B cell (primary cell): ENCODE results near the gene SLC22A31. TPM values are rescaled to one million over a fixed set of nuclear protein-coding genes. Genes with fewer than 3 reads are reported as not detected.

ENCODE experiments used
- ATAC-seq: fragments of 200-7000 bp; cut with Tn5 transposase; one replicate; pipeline ENCODE4 v1.10.0; 2021; ENCODE audit warnings: low read depth, mild to moderate bottlenecking, moderate number of reproducible peaks, moderate library complexity
- CTCF ChIA-PET: fragments of 350-600 bp; sonication (Branson Sonifier 250); formaldehyde crosslinking; loops from one replicate; lab custom pipeline; 2021; ENCODE audit warnings: antibody characterized with exemption, inconsistent platforms; lab: Charles Lee
- POLR2A ChIA-PET: fragments of 350-600 bp; sonication (Branson Sonifier 250); formaldehyde crosslinking; loops from one replicate; lab custom pipeline; 2021; ENCODE audit warnings: antibody characterized with exemption; lab: Charles Lee
- DNase-seq: peaks from one replicate; pipeline ENCODE4 v3.0.0; 2013
- H2AFZ ChIP-seq: 2 replicates; pipeline ENCODE4 v1.6.1; 2012; ENCODE audit warnings: mild to moderate bottlenecking, low read depth, low read length; ENCODE audit not compliant: insufficient read depth, poor library complexity, severe bottlenecking
- H3K27ac ChIP-seq, 2 donors: 1 replicate in 1 of 2; 2 replicates in 1 of 2; pipeline ENCODE4 v1.5.1; 2012 to 2013; ENCODE audit warnings: low read length in 2 of 2, mild to moderate bottlenecking in 2 of 2, moderate library complexity in 1 of 2
- H3K27me3 ChIP-seq, 4 experiments: fragments of 200-600 bp in 1 of 4; sonication (generic) in 1 of 4; replicated peaks in 1 of 4; 1 replicate in 2 of 4; 2 replicates in 2 of 4; pipeline versions ENCODE4 v1.6.1 to v1.7.0; 2013 to 2016; ENCODE audit warnings: low read length in 3 of 4, mild to moderate bottlenecking in 2 of 4, mixed read lengths in 1 of 4, moderate library complexity in 1 of 4; ENCODE audit not compliant: insufficient read depth in 4 of 4, control insufficient read depth in 3 of 4; ENCODE audit errors: control extremely low read depth in 1 of 4
- H3K36me3 ChIP-seq, 2 experiments: replicated peaks in 1 of 2; 1 replicate in 1 of 2; 2 replicates in 1 of 2; pipeline versions ENCODE4 v1.6.1 to v1.7.1; 2013; ENCODE audit warnings: low read length in 1 of 2; ENCODE audit not compliant: insufficient read depth in 2 of 2, control insufficient read depth in 1 of 2; ENCODE audit errors: control extremely low read depth in 1 of 2, extremely low read depth in 1 of 2
- H3K4me1 ChIP-seq, 2 donors: fragments of 200-600 bp in 1 of 2; sonication (generic) in 1 of 2; 1 replicate in 1 of 2; 2 replicates in 1 of 2; pipeline versions ENCODE4 v1.5.1 to v1.6.1; 2013 to 2017; ENCODE audit warnings: low read length in 2 of 2; ENCODE audit not compliant: control insufficient read depth in 2 of 2, insufficient read depth in 2 of 2
- H3K4me2 ChIP-seq: replicated peaks from 2 replicates; pipeline ENCODE3; 2012; ENCODE audit warnings: mild to moderate bottlenecking, low read depth, low read length; ENCODE audit not compliant: poor library complexity, severe bottlenecking
- H3K4me3 ChIP-seq, 5 experiments: fragments of 200-600 bp in 1 of 5; sonication (generic) in 1 of 5; 1 replicate in 3 of 5; 2 replicates in 2 of 5; pipeline versions ENCODE4 v1.5.1 to v1.7.0; 2011 to 2016; ENCODE audit warnings: low read length in 4 of 5, mild to moderate bottlenecking in 4 of 5, low read depth in 2 of 5, control low read depth in 1 of 5, moderate library complexity in 1 of 5; ENCODE audit not compliant: insufficient read depth in 1 of 5; ENCODE audit errors: control extremely low read depth in 1 of 5, extremely low read depth in 1 of 5
- H3K79me2 ChIP-seq: fragments of 200-600 bp; sonication (generic); one replicate; pipeline ENCODE4 v1.6.0; 2016; ENCODE audit warnings: low read length; ENCODE audit not compliant: control insufficient read depth, insufficient read depth
- H3K9ac ChIP-seq: fragments of 200-600 bp; sonication (generic); 2 replicates; pipeline ENCODE4 v1.6.1; 2017; ENCODE audit warnings: mild to moderate bottlenecking, low read length, moderate library complexity
- H3K9me3 ChIP-seq, 3 donors: one replicate each; pipeline versions ENCODE4 v1.6.1 to v1.7.1; 2013; ENCODE audit warnings: low read length in 2 of 3; ENCODE audit not compliant: control insufficient read depth in 2 of 3, insufficient read depth in 1 of 3; ENCODE audit errors: control extremely low read depth in 1 of 3
- H4K20me1 ChIP-seq: 2 replicates; pipeline ENCODE4 v1.6.0; 2012; ENCODE audit warnings: mild to moderate bottlenecking, low read length; ENCODE audit not compliant: insufficient read depth, control insufficient read depth, poor library complexity, severe bottlenecking
- H3K27ac Mint-ChIP-seq: one replicate; pipeline ENCODE4 v1.8.0; 2021; ENCODE audit warnings: mixed read lengths
- H3K27me3 Mint-ChIP-seq: one replicate; pipeline ENCODE4 v1.8.0; 2021; ENCODE audit warnings: mixed read lengths
- H3K4me1 Mint-ChIP-seq: one replicate; pipeline ENCODE4 v1.8.0; 2021; ENCODE audit warnings: mixed read lengths
- H3K4me3 Mint-ChIP-seq: one replicate; pipeline ENCODE4 v1.8.0; 2021; ENCODE audit warnings: mixed read lengths
- H3K9me3 Mint-ChIP-seq: one replicate; pipeline ENCODE4 v1.8.0; 2022; ENCODE audit warnings: mixed read lengths; ENCODE audit not compliant: insufficient read depth
- EZH2 ChIP-seq: IDR thresholded peaks from 2 replicates; pipeline ENCODE4 v1.6.1; 2012; ENCODE audit warnings: borderline replicate concordance, low read depth, mild to moderate bottlenecking, moderate library complexity, low read length; ENCODE audit not compliant: insufficient read depth, poor library complexity, severe bottlenecking
- WGBS: methylation state at CpG from one replicate; pipeline ENCODE4 v1.1.5; 2013; ENCODE audit warnings: missing lambda C conversion rate; ENCODE audit not compliant: insufficient coverage; 5-methylcytosine and 5-hydroxymethylcytosine counted together
- intact Hi-C: fragments of 100-400 bp; cut with micrococcal nuclease; formaldehyde crosslinking; loops from one replicate; pipeline ENCODE4 v1.10.0; 2022
- polyA minus RNA-seq: library from RNA; depleted of rRNA, polyadenylated mRNA; stranded (reverse); fragments of >200 nt; gene quantifications from 2 replicates; pipeline ENCODE4 v1.2.3, GENCODE V29; 2012
- polyA plus RNA-seq: library from polyadenylated mRNA; depleted of rRNA; stranded (reverse); fragments of >200 nt; gene quantifications from 2 replicates; pipeline ENCODE4 v1.2.3, GENCODE V29; 2012
- total RNA-seq, 2 donors: library from RNA; stranded (reverse); fragments of 120-200 nt in 1 of 2; gene quantifications; 1 replicate in 1 of 2; 2 replicates in 1 of 2; pipeline versions ENCODE4 v1.2.3 to v1.2.4, GENCODE V29; 2013 to 2022
- TF ChIP-seq, protein P1 (sequence below): fragments of 200-600 bp; IDR thresholded peaks from one replicate; pipeline ENCODE4 v1.8.0; 2022; ENCODE audit warnings: antibody characterized with exemption, mild to moderate bottlenecking

SLC22A31 gene
- total RNA-seq (not detected in 2 replicates), polyA plus RNA-seq (0.09 and 0.33 TPM in 2 replicates), polyA minus RNA-seq (not detected in 2 replicates)
- total RNA-seq (2013) = not detected

DNA sequence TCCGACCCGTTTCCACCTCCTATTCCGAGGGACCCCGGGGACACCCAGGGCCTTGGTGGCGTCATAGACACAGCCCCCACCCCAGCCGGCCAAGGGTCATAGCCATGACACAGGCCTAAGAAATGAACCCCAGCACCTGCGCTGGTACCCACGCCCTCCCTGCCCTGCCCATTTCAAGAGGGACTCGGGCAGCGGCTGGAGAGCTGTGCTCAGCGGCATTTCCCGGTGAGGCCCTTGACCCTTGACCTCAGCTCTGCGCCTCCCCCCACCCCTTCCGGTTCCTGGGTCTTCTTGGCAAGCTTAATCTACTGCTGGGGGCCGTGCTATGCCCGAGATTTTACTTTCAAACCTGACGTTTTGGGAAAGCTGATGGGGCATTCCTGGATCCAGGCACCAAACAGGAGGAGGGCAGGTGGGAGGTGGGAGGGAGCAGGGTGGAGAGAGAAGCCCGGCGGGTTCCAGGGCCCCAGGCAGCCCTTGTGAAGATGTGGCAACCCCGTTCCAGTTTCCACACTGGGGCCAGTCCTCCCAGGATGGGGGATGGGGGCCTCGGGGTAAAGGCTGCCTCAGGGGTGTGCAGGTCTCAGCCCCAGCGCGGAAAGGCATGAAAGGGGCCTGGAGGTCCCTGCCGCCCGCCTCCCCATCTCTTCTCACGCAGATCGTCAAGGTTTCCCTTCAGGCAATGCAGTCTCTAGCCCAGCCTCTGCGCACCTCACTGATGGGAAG lies at the start of gene SLC22A31:
Gene SLC22A31 (minus strand): TSS at position 414 of the 726 bp plus-strand sequence. CDS start 36 bp downstream, at position 378.
- Histone ChIP-seq H3K4me2 (peak within 1 kb of the TSS; percentile 81), H4K20me1 (no peaks in the 10 kb centered on the region), H2AFZ (no peak within 1 kb of the TSS), H3K9ac (peak within 1 kb of the TSS; percentile 32), H3K79me2 (no peaks in the 10 kb centered on the region), H3K27ac (no peak within 1 kb of the TSS), H3K36me3 (no peaks in the 10 kb centered on the region), H3K9me3 (peaks cover 0 to 27% (median 3%) of the 10 kb centered on the region in 3 donors), H3K4me3 (peak within 1 kb of the TSS in 2 of 5 experiments; percentile 6 to 36), H3K4me1 (peaks cover 15% of the 10 kb centered on the region in 2 donors), H3K27me3 (peaks cover 0 to 54% (median 25%) of the 10 kb centered on the region in 4 experiments)
- POLR2A ChIA-PET = interaction anchor here (0.6 kb wide), 1 partner anchor 257 kb away, joined by 3 read pairs; no protein-coding TSS in a partner anchor
- intact Hi-C loops = no loop called here
- no peak for ATAC-seq
- DNase-seq = no peak
- no peaks in the 10 kb centered on the region for H3K9me3 Mint-ChIP-seq
- WGBS = 25% methylated on average over 28 of the region's 28 CpGs
- H3K27me3 Mint-ChIP-seq = peaks cover 29% of the 10 kb centered on the region
- CTCF ChIA-PET = no interaction called here
- peaks cover 13% of the 10 kb centered on the region for H3K4me1 Mint-ChIP-seq
- H3K4me3 Mint-ChIP-seq = peak within 1 kb of the TSS; percentile 57
- TF ChIP-seq, protein P1, sequence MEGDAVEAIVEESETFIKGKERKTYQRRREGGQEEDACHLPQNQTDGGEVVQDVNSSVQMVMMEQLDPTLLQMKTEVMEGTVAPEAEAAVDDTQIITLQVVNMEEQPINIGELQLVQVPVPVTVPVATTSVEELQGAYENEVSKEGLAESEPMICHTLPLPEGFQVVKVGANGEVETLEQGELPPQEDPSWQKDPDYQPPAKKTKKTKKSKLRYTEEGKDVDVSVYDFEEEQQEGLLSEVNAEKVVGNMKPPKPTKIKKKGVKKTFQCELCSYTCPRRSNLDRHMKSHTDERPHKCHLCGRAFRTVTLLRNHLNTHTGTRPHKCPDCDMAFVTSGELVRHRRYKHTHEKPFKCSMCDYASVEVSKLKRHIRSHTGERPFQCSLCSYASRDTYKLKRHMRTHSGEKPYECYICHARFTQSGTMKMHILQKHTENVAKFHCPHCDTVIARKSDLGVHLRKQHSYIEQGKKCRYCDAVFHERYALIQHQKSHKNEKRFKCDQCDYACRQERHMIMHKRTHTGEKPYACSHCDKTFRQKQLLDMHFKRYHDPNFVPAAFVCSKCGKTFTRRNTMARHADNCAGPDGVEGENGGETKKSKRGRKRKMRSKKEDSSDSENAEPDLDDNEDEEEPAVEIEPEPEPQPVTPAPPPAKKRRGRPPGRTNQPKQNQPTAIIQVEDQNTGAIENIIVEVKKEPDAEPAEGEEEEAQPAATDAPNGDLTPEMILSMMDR = no peak
- TF ChIP-seq EZH2 = no peak
- no peak within 1 kb of the TSS for H3K27ac Mint-ChIP-seq
